ENCODE data around the gene SSC4D. TPM values are rescaled to one million over a fixed set of nuclear protein-coding genes. Genes with fewer than 3 reads are reported as not detected.
"Not testable (repeated sequence)": the region's sequence is repeated elsewhere in the genome, so short reads cannot be mapped to it uniquely, and the experiment has no call there.

Gene SSC4D
- total and polyA plus RNA-seq, 2 donors (not counting 1 experiment from before 2014, with no cell fraction given): 0.33 to 0.42 TPM

GRCh38 chr7:76397409-76398183 lies 11.9 kb downstream of the SSC4D start:
- Histone ChIP-seq H3K79me2 (ENCODE audit: control insufficient read depth, insufficient read depth, low read length) (no peaks in the 10 kb centered on the region), H3K4me1 (ENCODE audit: control insufficient read depth, extremely low read depth, insufficient read depth, low read length) (peaks cover 4% of the 10 kb centered on the region), H3K27ac (ENCODE audit: insufficient read depth, low read length) (no peak overlapping the region), H3K4me2 (ENCODE audit: extremely low read depth, insufficient read depth, low read length) (peak overlapping the region; percentile 56), H3K9me3 (ENCODE audit: control insufficient read depth, insufficient read depth, low read depth, low read length) (no peaks in the 10 kb centered on the region), H3K36me3 (ENCODE audit: control insufficient read depth, insufficient read depth, low read length) (no peaks in the 10 kb centered on the region), H3K9ac (ENCODE audit: insufficient read depth, low read length) (no peak overlapping the region), H2AFZ (ENCODE audit: low read length) (peak overlapping the region; percentile 79), H3K4me3 (replicated peaks in 1 of 4; ENCODE audit: control extremely low read depth in 1 of 4, insufficient read depth in 1 of 4, low read depth in 3 of 4, low read length in 4 of 4) (peak overlapping the region; percentile 14 to 50 (median 33)), H4K20me1 (ENCODE audit: control insufficient read depth, extremely low read depth, insufficient read depth, low read length) (no peaks in the 10 kb centered on the region), H3K27me3 (ENCODE audit: control insufficient read depth, insufficient read depth, low read length) (no peaks in the 10 kb centered on the region)
- TF ChIP-seq, protein P1, sequence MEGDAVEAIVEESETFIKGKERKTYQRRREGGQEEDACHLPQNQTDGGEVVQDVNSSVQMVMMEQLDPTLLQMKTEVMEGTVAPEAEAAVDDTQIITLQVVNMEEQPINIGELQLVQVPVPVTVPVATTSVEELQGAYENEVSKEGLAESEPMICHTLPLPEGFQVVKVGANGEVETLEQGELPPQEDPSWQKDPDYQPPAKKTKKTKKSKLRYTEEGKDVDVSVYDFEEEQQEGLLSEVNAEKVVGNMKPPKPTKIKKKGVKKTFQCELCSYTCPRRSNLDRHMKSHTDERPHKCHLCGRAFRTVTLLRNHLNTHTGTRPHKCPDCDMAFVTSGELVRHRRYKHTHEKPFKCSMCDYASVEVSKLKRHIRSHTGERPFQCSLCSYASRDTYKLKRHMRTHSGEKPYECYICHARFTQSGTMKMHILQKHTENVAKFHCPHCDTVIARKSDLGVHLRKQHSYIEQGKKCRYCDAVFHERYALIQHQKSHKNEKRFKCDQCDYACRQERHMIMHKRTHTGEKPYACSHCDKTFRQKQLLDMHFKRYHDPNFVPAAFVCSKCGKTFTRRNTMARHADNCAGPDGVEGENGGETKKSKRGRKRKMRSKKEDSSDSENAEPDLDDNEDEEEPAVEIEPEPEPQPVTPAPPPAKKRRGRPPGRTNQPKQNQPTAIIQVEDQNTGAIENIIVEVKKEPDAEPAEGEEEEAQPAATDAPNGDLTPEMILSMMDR (conservative IDR thresholded peaks at IDR 0.05 in 1 of 2, IDR thresholded peaks at IDR 0.05 in 1 of 2; ENCODE audit: low read depth in 1 of 2, low read length in 2 of 2): no peak
- no peak for TF ChIP-seq EZH2 (IDR thresholded peaks at IDR 0.05; ENCODE audit: low read length, missing control alignments)
- peak; percentile 55 to 57 for DNase-seq (ENCODE audit: low read depth in 2 of 2)

DNA sequence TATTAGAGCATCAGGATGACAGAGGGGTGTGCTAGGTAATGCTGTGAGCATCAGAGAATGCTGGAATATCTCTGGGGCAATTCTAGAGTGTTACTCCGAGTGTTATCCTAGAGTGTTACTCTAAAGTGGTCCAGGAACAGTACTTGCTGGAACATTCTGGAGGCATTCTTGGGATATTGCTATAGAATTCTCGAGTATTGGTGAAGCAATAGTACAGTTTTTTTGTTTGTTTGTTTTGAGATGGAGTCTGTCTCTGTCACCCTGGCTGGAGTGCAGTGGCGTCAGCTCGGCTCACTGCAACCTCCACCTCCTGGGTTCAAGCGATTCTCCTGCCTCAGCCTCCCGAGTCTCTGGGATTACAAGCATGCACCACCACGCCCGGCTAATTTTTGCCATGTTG lies 12.6 kb downstream of the SSC4D start:
- Histone ChIP-seq H3K4me1 (ENCODE audit: control insufficient read depth, extremely low read depth, insufficient read depth, low read length) (peaks cover 6% of the 10 kb centered on the region), H3K9me3 (ENCODE audit: control insufficient read depth, insufficient read depth, low read depth, low read length) (no peaks in the 10 kb centered on the region), H3K27ac (ENCODE audit: insufficient read depth, low read length) (no peak overlapping the region), H3K79me2 (ENCODE audit: control insufficient read depth, insufficient read depth, low read length) (no peaks in the 10 kb centered on the region), H2AFZ (ENCODE audit: low read length) (no peak overlapping the region), H3K9ac (ENCODE audit: insufficient read depth, low read length) (no peak overlapping the region), H3K36me3 (ENCODE audit: control insufficient read depth, insufficient read depth, low read length) (no peaks in the 10 kb centered on the region), H3K4me3 (replicated peaks in 1 of 4; ENCODE audit: control extremely low read depth in 1 of 4, insufficient read depth in 1 of 4, low read depth in 3 of 4, low read length in 4 of 4) (peak overlapping the region in 1 of 4 experiments; percentile 19), H3K27me3 (ENCODE audit: control insufficient read depth, insufficient read depth, low read length) (no peaks in the 10 kb centered on the region), H3K4me2 (ENCODE audit: extremely low read depth, insufficient read depth, low read length) (no peak overlapping the region), H4K20me1 (ENCODE audit: control insufficient read depth, extremely low read depth, insufficient read depth, low read length) (no peaks in the 10 kb centered on the region)
- TF ChIP-seq, protein P1 (conservative IDR thresholded peaks at IDR 0.05 in 1 of 2, IDR thresholded peaks at IDR 0.05 in 1 of 2; ENCODE audit: low read depth in 1 of 2, low read length in 2 of 2): no peak
- TF ChIP-seq EZH2 (IDR thresholded peaks at IDR 0.05; ENCODE audit: low read length, missing control alignments): no peak
- no peak for DNase-seq (ENCODE audit: low read depth in 2 of 2)

- TF ChIP-seq EZH2 (IDR thresholded peaks at IDR 0.05; ENCODE audit: low read length, missing control alignments): no peak
- TF ChIP-seq, protein P1 (conservative IDR thresholded peaks at IDR 0.05 in 1 of 2, IDR thresholded peaks at IDR 0.05 in 1 of 2; ENCODE audit: low read depth in 1 of 2, low read length in 2 of 2): no peak
- Histone ChIP-seq H3K4me1 (ENCODE audit: control insufficient read depth, extremely low read depth, insufficient read depth, low read length) (peaks cover 6% of the 10 kb centered on the region), H3K27me3 (ENCODE audit: control insufficient read depth, insufficient read depth, low read length) (no peaks in the 10 kb centered on the region), H3K79me2 (ENCODE audit: control insufficient read depth, insufficient read depth, low read length) (no peaks in the 10 kb centered on the region), H3K9me3 (ENCODE audit: control insufficient read depth, insufficient read depth, low read depth, low read length) (no peaks in the 10 kb centered on the region), H2AFZ (ENCODE audit: low read length) (no peak overlapping the region), H3K4me3 (replicated peaks in 1 of 4; ENCODE audit: control extremely low read depth in 1 of 4, insufficient read depth in 1 of 4, low read depth in 3 of 4, low read length in 4 of 4) (no peak overlapping the region), H4K20me1 (ENCODE audit: control insufficient read depth, extremely low read depth, insufficient read depth, low read length) (no peaks in the 10 kb centered on the region), H3K36me3 (ENCODE audit: control insufficient read depth, insufficient read depth, low read length) (no peaks in the 10 kb centered on the region), H3K9ac (ENCODE audit: insufficient read depth, low read length) (no peak overlapping the region), H3K27ac (ENCODE audit: insufficient read depth, low read length) (no peak overlapping the region), H3K4me2 (ENCODE audit: extremely low read depth, insufficient read depth, low read length) (no peak overlapping the region)
- peak in 1 of 2 donors; percentile 47 for DNase-seq (ENCODE audit: low read depth in 2 of 2)
Observed at GRCh38 chr7:76395965-76396726, 13.4 kb downstream of the SSC4D start.

GRCh38 chr7:76395605-76395964 lies 13.9 kb downstream of the SSC4D start:
- H2AFZ ChIP-seq (ENCODE audit: low read length); H3K27ac ChIP-seq (ENCODE audit: insufficient read depth, low read length); DNase-seq (ENCODE audit: low read depth in 2 of 2); H3K9me3 ChIP-seq (ENCODE audit: control insufficient read depth, insufficient read depth, low read depth, low read length); H3K4me3 ChIP-seq (replicated peaks in 1 of 4; ENCODE audit: control extremely low read depth in 1 of 4, insufficient read depth in 1 of 4, low read depth in 3 of 4, low read length in 4 of 4); H3K4me2 ChIP-seq (ENCODE audit: extremely low read depth, insufficient read depth, low read length); H4K20me1 ChIP-seq (ENCODE audit: control insufficient read depth, extremely low read depth, insufficient read depth, low read length); H3K9ac ChIP-seq (ENCODE audit: insufficient read depth, low read length); H3K4me1 ChIP-seq (ENCODE audit: control insufficient read depth, extremely low read depth, insufficient read depth, low read length); H3K36me3 ChIP-seq (ENCODE audit: control insufficient read depth, insufficient read depth, low read length); H3K79me2 ChIP-seq (ENCODE audit: control insufficient read depth, insufficient read depth, low read length); H3K27me3 ChIP-seq (ENCODE audit: control insufficient read depth, insufficient read depth, low read length): not testable (repeated sequence)
